SK-N-SH (cell line): ENCODE results near the gene CAPN3.

Source experiments
- EP300 ChIP-seq, 2 experiments: IDR thresholded peaks; 2 replicates each; pipeline versions ENCODE4 v1.4.0 to v1.6.1; 2012; ENCODE audit warnings: borderline replicate concordance in 1 of 2, low read depth in 1 of 2, low read length in 1 of 2
- POLR2AphosphoS5 ChIP-seq: IDR thresholded peaks from 2 replicates; pipeline ENCODE4 v1.6.1; 2012; ENCODE audit warnings: low read depth, low read length
- SIN3A ChIP-seq: IDR thresholded peaks from 2 replicates; pipeline ENCODE4 v1.6.1; 2012; ENCODE audit warnings: low read depth, mild to moderate bottlenecking, low read length, moderate library complexity, borderline replicate concordance
- TEAD4 ChIP-seq: IDR thresholded peaks from 2 replicates; pipeline ENCODE4 v1.4.0; 2012; ENCODE audit warnings: mild to moderate bottlenecking, borderline replicate concordance; ENCODE audit not compliant: insufficient read depth
- YY1 ChIP-seq: IDR thresholded peaks from 2 replicates; pipeline ENCODE4 v1.4.0; 2012; ENCODE audit warnings: low read depth, mild to moderate bottlenecking
- TF ChIP-seq, protein P1 (sequence below): IDR thresholded peaks from 2 replicates; pipeline ENCODE4 v1.4.0; 2012; ENCODE audit warnings: low read depth, borderline replicate concordance
- TF ChIP-seq, protein P2 (sequence below): fragments of 150-350 bp; IDR thresholded peaks from 2 replicates; pipeline ENCODE4 v1.6.1; 2017; ENCODE audit warnings: antibody characterized with exemption, low read length, low read depth, borderline replicate concordance
- TF ChIP-seq, protein P3 (sequence below): fragments of 200-600 bp; sonication (generic); IDR thresholded peaks from 2 replicates; pipeline ENCODE4 v1.6.1; 2017; ENCODE audit warnings: antibody characterized with exemption, mild to moderate bottlenecking, moderate library complexity

DNA sequence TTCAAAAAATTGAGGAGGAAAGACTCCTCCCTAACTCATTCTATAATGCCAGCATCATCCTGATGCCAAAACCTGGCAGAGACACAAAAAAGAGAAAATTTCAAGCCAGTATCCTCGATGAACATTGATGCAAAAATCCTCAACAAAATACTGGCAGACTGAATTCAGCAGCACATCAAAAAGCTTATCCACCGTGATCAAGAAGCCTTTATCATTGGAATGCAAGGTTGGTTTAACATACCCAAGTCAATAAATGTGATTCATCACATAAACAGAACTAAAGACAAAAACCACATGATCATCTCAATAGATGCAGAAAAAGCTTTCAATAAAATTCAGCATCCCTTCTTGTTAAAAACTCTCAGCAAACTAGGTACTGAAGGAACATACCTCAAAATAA is 24.2 kb upstream of the CAPN3 start:
- TF ChIP-seq, protein P1, sequence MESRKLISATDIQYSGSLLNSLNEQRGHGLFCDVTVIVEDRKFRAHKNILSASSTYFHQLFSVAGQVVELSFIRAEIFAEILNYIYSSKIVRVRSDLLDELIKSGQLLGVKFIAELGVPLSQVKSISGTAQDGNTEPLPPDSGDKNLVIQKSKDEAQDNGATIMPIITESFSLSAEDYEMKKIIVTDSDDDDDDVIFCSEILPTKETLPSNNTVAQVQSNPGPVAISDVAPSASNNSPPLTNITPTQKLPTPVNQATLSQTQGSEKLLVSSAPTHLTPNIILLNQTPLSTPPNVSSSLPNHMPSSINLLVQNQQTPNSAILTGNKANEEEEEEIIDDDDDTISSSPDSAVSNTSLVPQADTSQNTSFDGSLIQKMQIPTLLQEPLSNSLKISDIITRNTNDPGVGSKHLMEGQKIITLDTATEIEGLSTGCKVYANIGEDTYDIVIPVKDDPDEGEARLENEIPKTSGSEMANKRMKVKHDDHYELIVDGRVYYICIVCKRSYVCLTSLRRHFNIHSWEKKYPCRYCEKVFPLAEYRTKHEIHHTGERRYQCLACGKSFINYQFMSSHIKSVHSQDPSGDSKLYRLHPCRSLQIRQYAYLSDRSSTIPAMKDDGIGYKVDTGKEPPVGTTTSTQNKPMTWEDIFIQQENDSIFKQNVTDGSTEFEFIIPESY, result no peak
- TF ChIP-seq, protein P2, sequence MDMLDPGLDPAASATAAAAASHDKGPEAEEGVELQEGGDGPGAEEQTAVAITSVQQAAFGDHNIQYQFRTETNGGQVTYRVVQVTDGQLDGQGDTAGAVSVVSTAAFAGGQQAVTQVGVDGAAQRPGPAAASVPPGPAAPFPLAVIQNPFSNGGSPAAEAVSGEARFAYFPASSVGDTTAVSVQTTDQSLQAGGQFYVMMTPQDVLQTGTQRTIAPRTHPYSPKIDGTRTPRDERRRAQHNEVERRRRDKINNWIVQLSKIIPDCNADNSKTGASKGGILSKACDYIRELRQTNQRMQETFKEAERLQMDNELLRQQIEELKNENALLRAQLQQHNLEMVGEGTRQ, result no peak
- TF ChIP-seq, protein P3, sequence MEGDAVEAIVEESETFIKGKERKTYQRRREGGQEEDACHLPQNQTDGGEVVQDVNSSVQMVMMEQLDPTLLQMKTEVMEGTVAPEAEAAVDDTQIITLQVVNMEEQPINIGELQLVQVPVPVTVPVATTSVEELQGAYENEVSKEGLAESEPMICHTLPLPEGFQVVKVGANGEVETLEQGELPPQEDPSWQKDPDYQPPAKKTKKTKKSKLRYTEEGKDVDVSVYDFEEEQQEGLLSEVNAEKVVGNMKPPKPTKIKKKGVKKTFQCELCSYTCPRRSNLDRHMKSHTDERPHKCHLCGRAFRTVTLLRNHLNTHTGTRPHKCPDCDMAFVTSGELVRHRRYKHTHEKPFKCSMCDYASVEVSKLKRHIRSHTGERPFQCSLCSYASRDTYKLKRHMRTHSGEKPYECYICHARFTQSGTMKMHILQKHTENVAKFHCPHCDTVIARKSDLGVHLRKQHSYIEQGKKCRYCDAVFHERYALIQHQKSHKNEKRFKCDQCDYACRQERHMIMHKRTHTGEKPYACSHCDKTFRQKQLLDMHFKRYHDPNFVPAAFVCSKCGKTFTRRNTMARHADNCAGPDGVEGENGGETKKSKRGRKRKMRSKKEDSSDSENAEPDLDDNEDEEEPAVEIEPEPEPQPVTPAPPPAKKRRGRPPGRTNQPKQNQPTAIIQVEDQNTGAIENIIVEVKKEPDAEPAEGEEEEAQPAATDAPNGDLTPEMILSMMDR, result no peak
- no peak for TF ChIP-seq TEAD4
- TF ChIP-seq EP300 (IDR thresholded peaks at IDR 0.05; ENCODE audit: borderline replicate concordance in 1 of 2, low read depth in 1 of 2, low read length in 1 of 2), result no peak
- no peak for TF ChIP-seq SIN3A
- no peak for TF ChIP-seq YY1
- TF ChIP-seq POLR2AphosphoS5, result no peak
